ENCODE measurements around the gene MTCH2. TPM values are rescaled to one million over a fixed set of nuclear protein-coding genes. Genes with fewer than 3 reads are reported as not detected.

The MTCH2 gene
- total RNA-seq, 1 experiment from 2014 or later: 176 TPM

- no peak overlapping the region for H2AFZ ChIP-seq (ENCODE audit: low read length)
- no peak overlapping the region for H3K56ac ChIP-seq (ENCODE audit: insufficient read length, low read depth, low read length)
- H3K27me3 ChIP-seq (ENCODE audit: insufficient read depth, low read length): no peaks in the 10 kb centered on the region
- H2AK5ac ChIP-seq (ENCODE audit: insufficient read length, low read length): no peak overlapping the region
- no peak overlapping the region for H4K8ac ChIP-seq (replicated peaks; ENCODE audit: insufficient read length, low read depth, low read length)
- no peak overlapping the region for H2BK12ac ChIP-seq (ENCODE audit: insufficient read length, low read depth, low read length)
- no peak overlapping the region for H3K4ac ChIP-seq (ENCODE audit: low read depth, low read length)
- H3T11ph ChIP-seq (ENCODE audit: low read length): no peak overlapping the region
- no peak overlapping the region for H4K5ac ChIP-seq (ENCODE audit: insufficient read length, low read depth, low read length)
- H3K4me1 Mint-ChIP-seq: no peaks in the 10 kb centered on the region
- peaks cover 0 to 4% (median 2%) of the 10 kb centered on the region in 3 experiments; a peak in 2 of 7 replicates for H3K36me3 Mint-ChIP-seq (ENCODE audit: insufficient read depth in 1 of 3, low read depth in 3 of 3)
- no peak overlapping the region for H4K91ac ChIP-seq (ENCODE audit: insufficient read length, low read depth, low read length)
- no peak overlapping the region for H2BK20ac ChIP-seq (ENCODE audit: low read depth, low read length, poor library complexity, severe bottlenecking)
- no peak overlapping the region for H3K14ac ChIP-seq (ENCODE audit: insufficient read depth, low read length)
- H3K79me2 ChIP-seq (ENCODE audit: insufficient read depth, low read length): no peaks in the 10 kb centered on the region
- no peak overlapping the region for H3K27ac ChIP-seq (ENCODE audit: insufficient read length, low read depth, low read length)
- H3K9me3 Mint-ChIP-seq: no peaks in the 10 kb centered on the region
- no peak overlapping the region for H3K18ac ChIP-seq (ENCODE audit: insufficient read length, low read depth, low read length)
- no CpG with 5 or more reads among the region's 5 CpGs for WGBS (ENCODE audit: extremely low coverage, insufficient read length, low lambda C conversion rate)
- no peak for TF ChIP-seq CTCF (conservative IDR thresholded peaks at IDR 0.05)
- no peaks in the 10 kb centered on the region for H3K9me3 ChIP-seq (ENCODE audit: control insufficient read depth, low read depth, low read length)
- H2BK120ac ChIP-seq (ENCODE audit: low read depth, low read length, poor library complexity, severe bottlenecking): no peak overlapping the region
- H3K79me1 ChIP-seq (ENCODE audit: insufficient read depth, low read depth, low read length, poor library complexity, severe bottlenecking): no peaks in the 10 kb centered on the region
- H4K20me1 ChIP-seq (ENCODE audit: control insufficient read depth, insufficient read depth, insufficient read length): no peaks in the 10 kb centered on the region
- no peaks in the 10 kb centered on the region for H3K27me3 Mint-ChIP-seq (ENCODE audit: low read depth)
- H3K9ac ChIP-seq (ENCODE audit: extremely low read depth, insufficient read length, low read length): no peak overlapping the region
- DNase-seq: no peak
- H3K4me2 ChIP-seq (ENCODE audit: insufficient read depth, insufficient read length, low read length): no peak overlapping the region
- H2BK15ac ChIP-seq (ENCODE audit: low read depth, low read length): no peak overlapping the region
- no peak overlapping the region for H3K23ac ChIP-seq (ENCODE audit: insufficient read length, low read depth, low read length)
- H3K4me1 ChIP-seq (ENCODE audit: insufficient read depth, low read length): no peaks in the 10 kb centered on the region
- no peak overlapping the region for H3K27ac Mint-ChIP-seq
- H3K23me2 ChIP-seq (ENCODE audit: insufficient read length, low read depth, low read length, poor library complexity, severe bottlenecking): no peaks in the 10 kb centered on the region
- no peak overlapping the region for H2BK5ac ChIP-seq (ENCODE audit: insufficient read length, low read length)
- H3K4me3 Mint-ChIP-seq: no peak overlapping the region
Measured at GRCh38 chr11:47606731-47607130, 35.6 kb downstream of the MTCH2 start.
